ENCODE measurements around the gene RILP. TPM values are rescaled to one million over a fixed set of nuclear protein-coding genes. Genes with fewer than 3 reads are reported as not detected.

The RILP gene
- total and polyA plus RNA-seq, 10 of the 15 experiments (the other 5 are each of a cell fraction or from before 2014, with no cell fraction given) = 0.60 to 6.1 (median 3.3) TPM; not detected in 1

DNA sequence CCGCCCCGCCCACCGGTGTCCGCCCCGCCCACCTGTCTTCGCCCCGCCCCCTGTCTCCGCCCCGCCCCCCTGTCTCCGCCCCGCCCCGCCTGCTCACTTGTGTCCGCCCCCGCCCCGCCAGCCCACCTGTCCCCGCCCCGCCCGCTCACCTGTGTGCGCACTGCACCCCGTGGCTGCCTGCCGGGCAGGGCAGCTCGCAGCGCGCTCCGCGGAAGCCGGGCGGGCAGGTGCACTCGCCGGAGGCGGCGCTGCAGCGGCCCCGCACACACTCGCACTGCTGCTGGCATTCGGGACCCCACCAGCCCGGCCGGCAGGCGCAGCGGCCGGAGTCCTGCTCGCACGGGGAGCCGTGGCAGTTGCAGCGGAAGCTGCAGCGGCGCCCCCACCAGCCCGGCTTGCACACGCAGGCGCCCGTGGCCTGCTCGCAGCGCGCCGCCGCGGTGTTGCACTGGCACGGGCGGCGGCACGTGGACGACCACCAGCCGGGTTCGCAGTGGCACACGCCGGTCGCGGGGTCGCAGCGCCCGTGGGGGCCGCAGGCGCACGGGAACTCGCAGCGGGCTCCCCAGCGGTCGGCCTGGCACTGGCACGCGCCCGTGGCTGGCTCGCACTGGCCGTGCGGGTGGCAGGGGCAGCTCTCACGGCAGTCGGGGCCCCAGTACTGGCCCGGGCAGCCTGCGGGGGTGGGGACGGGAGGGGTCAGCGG is 6.2 kb downstream of the RILP start (continued):
- TF ChIP-seq, protein P1, sequence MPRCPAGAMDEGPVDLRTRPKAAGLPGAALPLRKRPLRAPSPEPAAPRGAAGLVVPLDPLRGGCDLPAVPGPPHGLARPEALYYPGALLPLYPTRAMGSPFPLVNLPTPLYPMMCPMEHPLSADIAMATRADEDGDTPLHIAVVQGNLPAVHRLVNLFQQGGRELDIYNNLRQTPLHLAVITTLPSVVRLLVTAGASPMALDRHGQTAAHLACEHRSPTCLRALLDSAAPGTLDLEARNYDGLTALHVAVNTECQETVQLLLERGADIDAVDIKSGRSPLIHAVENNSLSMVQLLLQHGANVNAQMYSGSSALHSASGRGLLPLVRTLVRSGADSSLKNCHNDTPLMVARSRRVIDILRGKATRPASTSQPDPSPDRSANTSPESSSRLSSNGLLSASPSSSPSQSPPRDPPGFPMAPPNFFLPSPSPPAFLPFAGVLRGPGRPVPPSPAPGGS (IDR thresholded peaks at IDR 0.05; ENCODE audit: borderline replicate concordance, insufficient read depth, low read depth, low read length, poor library complexity, severe bottlenecking) = no peak
- TF ChIP-seq, protein P2, sequence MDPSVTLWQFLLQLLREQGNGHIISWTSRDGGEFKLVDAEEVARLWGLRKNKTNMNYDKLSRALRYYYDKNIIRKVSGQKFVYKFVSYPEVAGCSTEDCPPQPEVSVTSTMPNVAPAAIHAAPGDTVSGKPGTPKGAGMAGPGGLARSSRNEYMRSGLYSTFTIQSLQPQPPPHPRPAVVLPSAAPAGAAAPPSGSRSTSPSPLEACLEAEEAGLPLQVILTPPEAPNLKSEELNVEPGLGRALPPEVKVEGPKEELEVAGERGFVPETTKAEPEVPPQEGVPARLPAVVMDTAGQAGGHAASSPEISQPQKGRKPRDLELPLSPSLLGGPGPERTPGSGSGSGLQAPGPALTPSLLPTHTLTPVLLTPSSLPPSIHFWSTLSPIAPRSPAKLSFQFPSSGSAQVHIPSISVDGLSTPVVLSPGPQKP (IDR thresholded peaks at IDR 0.05; ENCODE audit: low read depth, low read length) = no peak
- TF ChIP-seq CREB1 (IDR thresholded peaks at IDR 0.05; ENCODE audit: low read depth) = no peak
- TF ChIP-seq, protein P3, sequence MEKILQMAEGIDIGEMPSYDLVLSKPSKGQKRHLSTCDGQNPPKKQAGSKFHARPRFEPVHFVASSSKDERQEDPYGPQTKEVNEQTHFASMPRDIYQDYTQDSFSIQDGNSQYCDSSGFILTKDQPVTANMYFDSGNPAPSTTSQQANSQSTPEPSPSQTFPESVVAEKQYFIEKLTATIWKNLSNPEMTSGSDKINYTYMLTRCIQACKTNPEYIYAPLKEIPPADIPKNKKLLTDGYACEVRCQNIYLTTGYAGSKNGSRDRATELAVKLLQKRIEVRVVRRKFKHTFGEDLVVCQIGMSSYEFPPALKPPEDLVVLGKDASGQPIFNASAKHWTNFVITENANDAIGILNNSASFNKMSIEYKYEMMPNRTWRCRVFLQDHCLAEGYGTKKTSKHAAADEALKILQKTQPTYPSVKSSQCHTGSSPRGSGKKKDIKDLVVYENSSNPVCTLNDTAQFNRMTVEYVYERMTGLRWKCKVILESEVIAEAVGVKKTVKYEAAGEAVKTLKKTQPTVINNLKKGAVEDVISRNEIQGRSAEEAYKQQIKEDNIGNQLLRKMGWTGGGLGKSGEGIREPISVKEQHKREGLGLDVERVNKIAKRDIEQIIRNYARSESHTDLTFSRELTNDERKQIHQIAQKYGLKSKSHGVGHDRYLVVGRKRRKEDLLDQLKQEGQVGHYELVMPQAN (conservative IDR thresholded peaks at IDR 0.05) = peak; percentile 75
- TF ChIP-seq TCF7 (IDR thresholded peaks at IDR 0.05; ENCODE audit: borderline replicate concordance) = no peak
- TF ChIP-seq RELA (IDR thresholded peaks at IDR 0.05; ENCODE audit: borderline replicate concordance, partially characterized antibody) = no peak
- no peak for TF ChIP-seq SPI1 (IDR thresholded peaks at IDR 0.05; ENCODE audit: borderline replicate concordance, insufficient read depth, low read depth, low read length)
- no peak for TF ChIP-seq MXI1 (IDR thresholded peaks at IDR 0.05; ENCODE audit: low read depth, low read length)
- TF ChIP-seq MTA2 (IDR thresholded peaks at IDR 0.05; ENCODE audit: low read depth) = no peak
- no peak for TF ChIP-seq NBN (IDR thresholded peaks at IDR 0.05)
- no peak for TF ChIP-seq GABPA (IDR thresholded peaks at IDR 0.05; ENCODE audit: low read depth)
- TF ChIP-seq, protein P4, sequence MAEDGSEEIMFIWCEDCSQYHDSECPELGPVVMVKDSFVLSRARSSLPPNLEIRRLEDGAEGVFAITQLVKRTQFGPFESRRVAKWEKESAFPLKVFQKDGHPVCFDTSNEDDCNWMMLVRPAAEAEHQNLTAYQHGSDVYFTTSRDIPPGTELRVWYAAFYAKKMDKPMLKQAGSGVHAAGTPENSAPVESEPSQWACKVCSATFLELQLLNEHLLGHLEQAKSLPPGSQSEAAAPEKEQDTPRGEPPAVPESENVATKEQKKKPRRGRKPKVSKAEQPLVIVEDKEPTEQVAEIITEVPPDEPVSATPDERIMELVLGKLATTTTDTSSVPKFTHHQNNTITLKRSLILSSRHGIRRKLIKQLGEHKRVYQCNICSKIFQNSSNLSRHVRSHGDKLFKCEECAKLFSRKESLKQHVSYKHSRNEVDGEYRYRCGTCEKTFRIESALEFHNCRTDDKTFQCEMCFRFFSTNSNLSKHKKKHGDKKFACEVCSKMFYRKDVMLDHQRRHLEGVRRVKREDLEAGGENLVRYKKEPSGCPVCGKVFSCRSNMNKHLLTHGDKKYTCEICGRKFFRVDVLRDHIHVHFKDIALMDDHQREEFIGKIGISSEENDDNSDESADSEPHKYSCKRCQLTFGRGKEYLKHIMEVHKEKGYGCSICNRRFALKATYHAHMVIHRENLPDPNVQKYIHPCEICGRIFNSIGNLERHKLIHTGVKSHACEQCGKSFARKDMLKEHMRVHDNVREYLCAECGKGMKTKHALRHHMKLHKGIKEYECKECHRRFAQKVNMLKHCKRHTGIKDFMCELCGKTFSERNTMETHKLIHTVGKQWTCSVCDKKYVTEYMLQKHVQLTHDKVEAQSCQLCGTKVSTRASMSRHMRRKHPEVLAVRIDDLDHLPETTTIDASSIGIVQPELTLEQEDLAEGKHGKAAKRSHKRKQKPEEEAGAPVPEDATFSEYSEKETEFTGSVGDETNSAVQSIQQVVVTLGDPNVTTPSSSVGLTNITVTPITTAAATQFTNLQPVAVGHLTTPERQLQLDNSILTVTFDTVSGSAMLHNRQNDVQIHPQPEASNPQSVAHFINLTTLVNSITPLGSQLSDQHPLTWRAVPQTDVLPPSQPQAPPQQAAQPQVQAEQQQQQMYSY (CRISPR knock-in tag; IDR thresholded peaks at IDR 0.05) = no peak
- TF ChIP-seq NFYA (IDR thresholded peaks at IDR 0.05; ENCODE audit: borderline replicate concordance, low read depth, low read length) = no peak
- TF ChIP-seq ASH2L (IDR thresholded peaks at IDR 0.05; ENCODE audit: borderline replicate concordance, low read depth) = no peak
- no peak for TF ChIP-seq SMAD1 (IDR thresholded peaks at IDR 0.05; ENCODE audit: low read depth, partially characterized antibody)
- TF ChIP-seq MEF2A (IDR thresholded peaks at IDR 0.05; ENCODE audit: insufficient read depth, low read depth, low read length) = no peak
- TF ChIP-seq CBFB (IDR thresholded peaks at IDR 0.05; ENCODE audit: low read depth) = no peak
- TF ChIP-seq LARP7 (IDR thresholded peaks at IDR 0.05) = peak; percentile 95
- TF ChIP-seq FOS (IDR thresholded peaks at IDR 0.05; ENCODE audit: borderline replicate concordance, extremely low read depth, insufficient read length) = no peak
- TF ChIP-seq CBX3 (IDR thresholded peaks at IDR 0.05; ENCODE audit: borderline replicate concordance, low read depth) = no peak
- no peak; the same call in 1 of the 2 replicates for TF ChIP-seq IKZF1 (conservative IDR thresholded peaks at IDR 0.05)

Measured in GM12878 (cell line).